Activated naive CD4-positive, alpha-beta T cell treated with Interleukin-2 at 50 U/mL for 16 hours (primary cell): ENCODE data around the gene CD59.
"Not testable (repeated sequence)": the region's sequence is repeated elsewhere in the genome, so short reads cannot be mapped to it uniquely, and the experiment has no call there.

ENCODE experiments used
- DNase-seq: peaks from one replicate; pipeline ENCODE4 v3.0.0-alpha.2; 2020

Gene CD59

DNA sequence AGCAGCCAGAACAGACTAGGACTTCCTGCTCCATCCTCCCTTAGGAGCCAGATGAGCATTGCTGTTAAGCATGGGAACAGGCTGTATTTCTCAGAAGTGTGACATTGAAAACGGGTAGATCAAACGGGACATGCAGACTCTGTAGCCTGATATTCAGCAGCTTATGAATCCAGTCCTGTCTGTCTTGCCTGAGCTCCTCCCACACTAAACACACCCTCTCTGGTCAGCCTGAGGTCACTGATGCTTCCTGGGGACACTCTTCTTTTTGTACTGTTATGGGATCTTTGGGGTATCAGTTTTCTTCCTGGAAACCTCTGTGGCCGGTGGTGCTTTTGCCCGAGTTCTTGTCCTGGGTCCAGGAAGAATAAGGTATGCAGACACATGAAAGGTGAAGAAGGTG lies 71.4 kb downstream of the CD59 start:
- no peak for DNase-seq

GRCh38 chr11:33664166-33664565 lies 72.1 kb downstream of the CD59 start:
- no peak for DNase-seq

- DNase-seq = no peak
Observed at GRCh38 chr11:33663121-33663520, 73.1 kb downstream of the CD59 start.

DNA sequence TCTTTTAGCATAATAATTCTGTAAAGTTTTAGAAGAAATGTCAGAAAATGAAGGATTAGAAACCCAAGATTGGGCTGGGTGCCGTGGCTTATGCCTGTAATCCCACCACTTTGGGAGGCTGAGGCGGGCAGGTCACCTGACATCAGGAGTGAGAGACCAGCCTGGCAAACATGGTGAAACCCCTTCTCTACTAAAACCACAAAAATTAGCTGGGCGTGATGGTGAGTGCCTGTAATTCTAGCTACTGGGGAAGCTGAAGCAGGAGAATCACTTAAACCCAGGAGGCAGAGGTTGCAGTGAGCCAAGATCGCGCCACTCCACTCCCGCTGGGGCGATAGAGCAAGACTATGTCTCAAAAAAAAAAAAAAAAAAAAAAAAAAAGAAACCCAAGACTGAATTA lies 74.7 kb downstream of the CD59 start:
- DNase-seq = not testable (repeated sequence)

DNA sequence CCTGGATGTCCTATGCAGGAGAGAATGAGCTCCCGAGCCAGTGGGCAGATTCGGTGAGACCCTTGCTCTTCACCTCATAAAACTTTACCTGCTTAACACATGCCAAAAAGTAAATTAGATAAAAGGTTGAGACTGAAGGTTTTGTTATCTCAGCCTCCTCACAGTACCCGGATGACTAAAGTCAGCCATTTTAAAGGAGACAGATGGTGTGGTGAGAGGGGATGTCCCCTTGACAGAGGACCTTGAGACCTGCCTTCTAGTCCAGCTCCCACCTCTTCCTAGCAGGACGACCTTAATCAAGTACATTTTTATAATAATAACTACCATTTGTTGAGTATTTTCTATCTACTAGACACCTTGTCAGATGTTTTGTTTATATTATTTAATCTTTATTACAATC lies 75.3 kb downstream of the CD59 start:
- DNase-seq = no peak

GRCh38 chr11:33659370-33660139 lies 76.7 kb downstream of the CD59 start:
- no peak for DNase-seq

GRCh38 chr11:33658195-33658900 lies 77.9 kb downstream of the CD59 start:
- no peak for DNase-seq

DNA sequence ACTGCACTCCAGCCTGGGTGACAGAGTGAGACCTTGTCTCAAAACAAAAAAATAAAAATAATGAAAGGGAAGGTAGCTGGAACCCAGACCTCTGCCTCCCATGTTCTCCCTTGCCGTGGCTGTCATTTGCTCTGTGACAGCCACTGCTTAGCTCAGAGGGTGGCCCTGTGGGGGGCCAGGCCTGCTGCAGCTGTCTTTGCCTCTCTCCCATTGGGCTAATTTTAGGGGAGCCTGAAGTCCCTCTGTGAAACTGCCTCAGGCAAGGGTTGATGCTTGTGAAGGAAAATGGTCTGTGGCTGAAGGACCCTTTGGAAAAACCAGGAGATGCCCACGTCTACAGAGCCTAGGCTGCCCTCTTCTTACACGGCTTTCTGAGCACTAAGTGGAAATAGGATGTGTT lies 78.5 kb downstream of the CD59 start:
- no peak for DNase-seq

DNA sequence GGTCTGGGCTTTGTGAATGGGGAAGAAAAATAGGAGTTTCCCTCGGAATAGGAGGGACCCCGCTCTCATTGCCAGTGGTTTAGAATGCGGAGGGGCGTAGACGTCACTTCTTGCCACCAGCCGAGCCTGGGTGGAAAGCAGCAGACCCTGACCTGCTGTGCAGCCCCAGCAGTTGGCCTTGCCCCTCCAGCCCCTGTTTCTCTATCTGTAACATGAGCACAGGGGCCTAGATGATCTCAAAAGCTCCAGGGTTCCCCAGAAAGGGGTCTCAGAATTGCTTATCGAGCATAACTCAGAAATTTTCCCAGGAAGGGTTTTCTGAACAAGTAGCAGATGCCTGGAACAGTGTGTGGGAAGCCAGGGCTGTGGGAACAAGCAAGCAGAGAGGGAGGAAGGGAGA lies 79.5 kb downstream of the CD59 start:
- DNase-seq = no peak

DNA sequence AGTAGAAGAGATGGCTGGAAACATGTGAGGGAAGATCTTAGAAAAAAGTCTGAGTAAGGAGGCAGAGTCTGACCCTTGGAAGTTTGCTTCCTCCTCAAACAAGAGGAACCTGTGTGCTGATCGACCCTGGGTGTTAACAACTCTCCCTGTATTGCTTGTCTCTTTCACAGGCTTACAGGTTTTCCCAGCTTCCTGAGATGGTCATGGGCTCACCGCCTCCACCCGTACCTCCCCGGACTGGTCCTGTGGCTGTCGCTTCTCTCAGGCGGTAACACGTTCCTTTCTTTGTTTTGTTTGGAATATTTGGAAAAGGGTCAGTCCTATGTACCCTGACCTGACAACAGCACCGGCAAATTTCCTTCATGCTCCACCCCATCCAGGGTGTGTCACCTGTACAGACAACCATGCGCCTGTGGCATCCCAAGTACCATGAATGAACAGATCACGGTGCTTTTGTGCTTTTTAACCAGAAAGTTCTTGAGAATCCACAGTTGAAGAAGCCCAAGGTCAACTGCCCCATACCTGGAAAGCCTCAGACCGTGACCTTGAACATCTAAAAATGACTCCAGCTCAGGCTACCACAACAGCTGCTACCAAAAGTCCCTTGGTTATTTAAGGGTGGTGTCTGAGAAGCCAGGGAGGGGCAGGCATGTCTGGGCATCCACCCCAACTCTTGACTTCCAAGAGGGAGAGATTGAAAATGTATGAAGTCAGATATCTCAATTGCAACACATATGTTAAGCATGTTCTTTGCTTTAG lies 80.2 kb downstream of the CD59 start:
- DNase-seq = no peak

DNA sequence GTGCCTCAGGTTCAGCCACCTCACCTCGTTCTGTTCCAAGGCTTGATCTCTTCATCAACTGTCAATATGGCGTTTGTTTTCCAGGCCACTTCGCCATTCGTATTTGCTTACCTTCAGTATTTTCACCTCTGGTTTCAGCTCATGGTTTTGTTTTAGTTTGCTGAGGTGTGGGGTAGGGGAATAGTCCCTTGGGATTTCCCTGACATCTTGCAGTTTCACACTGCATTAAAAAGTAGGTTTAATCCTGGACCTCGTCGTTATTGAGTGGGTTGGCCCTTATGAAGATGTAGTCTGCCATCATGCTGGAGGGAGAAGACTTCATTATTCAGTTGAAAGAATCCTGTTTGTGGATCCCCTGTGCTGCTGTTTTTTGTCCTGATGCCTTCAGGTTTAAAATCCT lies 81.6 kb downstream of the CD59 start:
- DNase-seq = no peak
